OCI-LY7 (cell line): Measurements from ENCODE around the gene MCM5.

Source experiments
- CTCF ChIP-seq: fragments of 200-600 bp; sonication (generic); conservative IDR thresholded peaks from 2 replicates; pipeline ENCODE4 v1.5.1; 2014; ENCODE audit warnings: mild to moderate bottlenecking, antibody characterized with exemption, low read length, moderate library complexity, mixed read lengths
- EZH2phosphoT487 ChIP-seq: fragments of 200-600 bp; sonication (generic); IDR thresholded peaks from 2 replicates; pipeline ENCODE4 v1.6.1; 2018; ENCODE audit warnings: low read depth, borderline replicate concordance, mild to moderate bottlenecking, mixed run types, antibody characterized with exemption, low read length, moderate library complexity, mixed read lengths

GRCh38 chr22:35353318-35353717, 46.6 kb upstream of the MCM5 start:
- no peak for TF ChIP-seq CTCF
- no peak for TF ChIP-seq EZH2phosphoT487
